Chondrocyte (in vitro differentiated cells): Measurements from ENCODE around the gene CLASP1. TPM values are rescaled to one million over a fixed set of nuclear protein-coding genes. Genes with fewer than 3 reads are reported as not detected.

Experiments
- DNase-seq: peaks from one replicate; pipeline ENCODE4 v3.0.0; 2021; ENCODE audit warnings: mixed read lengths, low spot score
- H3K27ac Mint-ChIP-seq: one replicate; pipeline ENCODE4 v1.8.0; 2021; ENCODE audit warnings: mild to moderate bottlenecking, moderate library complexity, mixed read lengths; ENCODE audit not compliant: unreplicated experiment
- H3K27me3 Mint-ChIP-seq: 2 replicates; pipeline ENCODE4 v1.8.0; 2021; ENCODE audit warnings: low read depth, mixed read lengths
- H3K36me3 Mint-ChIP-seq: 2 replicates; pipeline ENCODE4 v1.8.0; 2021; ENCODE audit warnings: low read depth, mixed read lengths
- H3K4me1 Mint-ChIP-seq: 2 replicates; pipeline ENCODE4 v1.8.0; 2021; ENCODE audit warnings: low read depth, mild to moderate bottlenecking, mixed read lengths
- H3K4me3 Mint-ChIP-seq: one replicate; pipeline ENCODE4 v1.8.0; 2021; ENCODE audit warnings: mild to moderate bottlenecking, moderate library complexity, mixed read lengths; ENCODE audit not compliant: unreplicated experiment
- H3K9me3 Mint-ChIP-seq: 2 replicates; pipeline ENCODE4 v1.8.0; 2021; ENCODE audit warnings: low read depth, mixed read lengths
- total RNA-seq: library from RNA; stranded (reverse); gene quantifications from 3 replicates; pipeline ENCODE4 v1.2.1, GENCODE V29; 2021
- TF ChIP-seq, protein P1 (sequence below): fragments of 200-600 bp; sonication (generic); IDR thresholded peaks from 2 replicates; pipeline ENCODE4 v1.5.0; 2021; ENCODE audit warnings: antibody characterized with exemption, mild to moderate bottlenecking, moderate library complexity

Gene CLASP1
- total RNA-seq, 1 donor from 2014 or later, result 56.0 TPM

DNA sequence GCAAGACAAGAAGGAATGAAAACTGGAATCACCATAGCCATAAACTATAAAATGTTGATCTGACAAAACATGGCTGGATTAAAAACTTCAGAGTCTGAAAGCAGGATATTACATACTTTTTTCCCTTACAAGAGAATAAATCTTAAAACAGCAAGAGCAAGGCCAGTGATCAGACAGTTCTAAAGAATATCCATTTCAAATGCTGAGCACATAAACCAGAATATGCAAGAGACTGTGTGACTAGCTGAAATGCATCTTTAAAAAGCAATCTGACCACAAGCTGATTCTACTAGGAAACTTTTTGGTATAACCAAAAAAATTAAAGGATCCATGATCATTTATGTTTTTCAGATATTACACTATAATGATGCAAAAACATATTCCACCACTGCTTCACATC is 239.3 kb downstream of the CLASP1 start:
- H3K27me3 Mint-ChIP-seq, result no peaks in the 10 kb centered on the region
- TF ChIP-seq, protein P1, sequence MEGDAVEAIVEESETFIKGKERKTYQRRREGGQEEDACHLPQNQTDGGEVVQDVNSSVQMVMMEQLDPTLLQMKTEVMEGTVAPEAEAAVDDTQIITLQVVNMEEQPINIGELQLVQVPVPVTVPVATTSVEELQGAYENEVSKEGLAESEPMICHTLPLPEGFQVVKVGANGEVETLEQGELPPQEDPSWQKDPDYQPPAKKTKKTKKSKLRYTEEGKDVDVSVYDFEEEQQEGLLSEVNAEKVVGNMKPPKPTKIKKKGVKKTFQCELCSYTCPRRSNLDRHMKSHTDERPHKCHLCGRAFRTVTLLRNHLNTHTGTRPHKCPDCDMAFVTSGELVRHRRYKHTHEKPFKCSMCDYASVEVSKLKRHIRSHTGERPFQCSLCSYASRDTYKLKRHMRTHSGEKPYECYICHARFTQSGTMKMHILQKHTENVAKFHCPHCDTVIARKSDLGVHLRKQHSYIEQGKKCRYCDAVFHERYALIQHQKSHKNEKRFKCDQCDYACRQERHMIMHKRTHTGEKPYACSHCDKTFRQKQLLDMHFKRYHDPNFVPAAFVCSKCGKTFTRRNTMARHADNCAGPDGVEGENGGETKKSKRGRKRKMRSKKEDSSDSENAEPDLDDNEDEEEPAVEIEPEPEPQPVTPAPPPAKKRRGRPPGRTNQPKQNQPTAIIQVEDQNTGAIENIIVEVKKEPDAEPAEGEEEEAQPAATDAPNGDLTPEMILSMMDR, result no peak
- H3K9me3 Mint-ChIP-seq, result no peaks in the 10 kb centered on the region
- H3K4me3 Mint-ChIP-seq, result no peak overlapping the region
- peaks cover 13% of the 10 kb centered on the region for H3K36me3 Mint-ChIP-seq
- DNase-seq, result no peak
- H3K4me1 Mint-ChIP-seq, result peaks cover 17% of the 10 kb centered on the region
- no peak overlapping the region for H3K27ac Mint-ChIP-seq

DNA sequence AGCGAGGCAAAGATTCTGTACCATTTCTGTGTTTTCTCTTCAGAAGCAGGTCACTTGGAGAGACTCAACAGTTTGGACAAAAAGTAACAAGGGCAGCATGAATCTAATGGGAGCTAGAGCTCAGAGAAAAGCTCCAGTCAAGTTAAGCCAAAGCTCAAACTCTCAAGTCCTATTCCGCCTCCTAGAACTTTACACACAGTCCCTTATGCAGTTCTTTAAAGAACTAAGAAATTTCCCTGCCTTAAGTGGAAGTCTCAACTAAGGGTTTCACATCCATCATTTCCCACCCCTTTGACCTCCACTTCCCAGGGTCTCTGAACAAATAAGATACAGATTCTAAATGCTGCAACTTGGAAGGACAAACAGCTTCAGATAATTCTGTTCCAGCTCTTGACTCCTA is 239.9 kb downstream of the CLASP1 start:
- Mint-ChIP-seq H3K4me3 (no peak overlapping the region), H3K9me3 (no peaks in the 10 kb centered on the region), H3K4me1 (peaks cover 17% of the 10 kb centered on the region), H3K27me3 (no peaks in the 10 kb centered on the region), H3K36me3 (peaks cover 12% of the 10 kb centered on the region), H3K27ac (peak overlapping the region; percentile 60)
- TF ChIP-seq, protein P1, result no peak
- DNase-seq, result no peak

GRCh38 chr2:121408641-121409040 is 240.6 kb downstream of the CLASP1 start:
- no peaks in the 10 kb centered on the region for H3K9me3 Mint-ChIP-seq
- H3K36me3 Mint-ChIP-seq, result peaks cover 9% of the 10 kb centered on the region
- peak overlapping the region; percentile 81 for H3K27ac Mint-ChIP-seq
- peaks cover 17% of the 10 kb centered on the region for H3K4me1 Mint-ChIP-seq
- H3K4me3 Mint-ChIP-seq, result no peak overlapping the region
- TF ChIP-seq, protein P1, result no peak
- no peaks in the 10 kb centered on the region for H3K27me3 Mint-ChIP-seq
- DNase-seq, result no peak

DNA sequence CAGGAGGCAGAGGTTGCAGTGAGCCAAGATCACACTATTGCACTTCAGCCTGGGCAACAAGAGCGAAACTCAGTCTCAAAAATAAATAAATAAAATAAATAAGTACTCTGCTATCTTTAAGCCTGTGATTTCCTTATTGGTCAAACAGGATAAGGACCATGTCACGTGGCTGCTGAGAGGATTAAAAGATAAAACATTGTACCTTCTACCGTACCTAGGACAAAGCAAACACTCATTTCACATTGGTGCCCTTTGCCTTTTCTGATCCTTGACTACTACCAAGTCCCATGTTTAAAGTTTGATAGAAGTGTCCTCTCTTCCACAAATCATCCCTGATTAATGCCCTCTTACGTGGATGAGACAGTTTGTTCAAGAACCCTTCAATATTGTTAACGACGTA is 244.0 kb downstream of the CLASP1 start:
- Mint-ChIP-seq H3K36me3 (peaks cover 10% of the 10 kb centered on the region), H3K27me3 (no peaks in the 10 kb centered on the region), H3K4me3 (no peak overlapping the region), H3K9me3 (no peaks in the 10 kb centered on the region), H3K27ac (no peak overlapping the region), H3K4me1 (peaks cover 26% of the 10 kb centered on the region)
- TF ChIP-seq, protein P1, result no peak
- DNase-seq, result no peak

GRCh38 chr2:121400201-121400600 is 249.1 kb downstream of the CLASP1 start:
- H3K27ac Mint-ChIP-seq, result peak overlapping the region; percentile 70
- TF ChIP-seq, protein P1, result no peak
- H3K36me3 Mint-ChIP-seq, result peaks cover 10% of the 10 kb centered on the region
- H3K9me3 Mint-ChIP-seq, result no peaks in the 10 kb centered on the region
- no peak for DNase-seq
- peaks cover 19% of the 10 kb centered on the region for H3K4me1 Mint-ChIP-seq
- H3K4me3 Mint-ChIP-seq, result no peak overlapping the region
- H3K27me3 Mint-ChIP-seq, result no peaks in the 10 kb centered on the region
